Measurements from ENCODE around the gene INMT. TPM values are rescaled to one million over a fixed set of nuclear protein-coding genes. Genes with fewer than 3 reads are reported as not detected.

Gene INMT
- total and polyA plus RNA-seq, 2 of the 13 experiments (the other 11 are each of a cell fraction or from before 2014, with no cell fraction given) = not detected

DNA sequence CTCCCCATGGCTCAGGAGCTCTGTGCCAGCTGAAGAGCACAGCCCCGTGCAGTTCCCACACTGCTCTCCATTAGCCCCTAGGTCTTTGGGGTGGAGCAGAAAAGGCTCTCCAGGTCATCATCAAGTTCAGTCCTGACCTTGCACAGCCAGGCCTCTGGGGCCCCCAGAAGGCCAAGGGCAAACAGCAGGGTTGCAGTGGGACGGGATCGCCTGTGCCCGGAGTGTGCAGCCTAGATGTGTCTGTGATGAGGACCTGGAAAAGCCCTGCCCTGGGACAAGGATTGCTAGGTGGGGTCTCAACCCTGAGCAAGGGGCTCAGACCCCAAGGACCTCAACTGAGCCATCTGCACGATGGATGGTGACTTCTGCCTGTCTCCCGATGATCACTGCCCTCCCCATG lies 549 bp downstream of the INMT start:
- Histone ChIP-seq H3K79me2 (ENCODE audit: insufficient read depth, low read length) (no peaks in the 10 kb centered on the region), H3K27ac (ENCODE audit: extremely low read length, insufficient read depth, low read length) (no peak overlapping the region), H4K20me1 (ENCODE audit: insufficient read depth, low read length) (no peaks in the 10 kb centered on the region), H3K9me3 (ENCODE audit: low read length) (no peaks in the 10 kb centered on the region), H3K4me1 (ENCODE audit: insufficient read depth, low read length) (peaks cover 12% of the 10 kb centered on the region), H3K9ac (ENCODE audit: insufficient read depth, low read depth, low read length) (no peak overlapping the region), H3K27me3 (ENCODE audit: control insufficient read depth in 1 of 2, insufficient read depth in 2 of 2, low read length in 2 of 2) (no peaks in the 10 kb centered on the region), H2AFZ (ENCODE audit: low read length) (no peak overlapping the region), H3K4me3 (replicated peaks in 1 of 3; ENCODE audit: insufficient read depth in 1 of 3, low read depth in 2 of 3, low read length in 3 of 3) (no peak overlapping the region), H3K36me3 (replicated peaks in 1 of 2; ENCODE audit: control insufficient read depth in 1 of 2, insufficient read depth in 2 of 2, low read length in 2 of 2) (no peaks in the 10 kb centered on the region), H3K4me2 (ENCODE audit: low read depth, low read length) (no peak overlapping the region)
- TF ChIP-seq ATRX (CRISPR knock-in tag; IDR thresholded peaks at IDR 0.05; ENCODE audit: borderline replicate concordance) (no peak), FOXO1 (CRISPR knock-in tag; IDR thresholded peaks at IDR 0.05) (no peak), PCBP2 (optimal IDR thresholded peaks at IDR 0.05; ENCODE audit: low read depth, low read length, poor library complexity, severe bottlenecking) (no peak), HNRNPH1 (optimal IDR thresholded peaks at IDR 0.05; ENCODE audit: low read depth, low read length) (no peak), ZNF556 (CRISPR knock-in tag; IDR thresholded peaks at IDR 0.05; ENCODE audit: borderline replicate concordance) (no peak), ZNF124 (CRISPR knock-in tag; IDR thresholded peaks at IDR 0.05) (no peak), MLLT10 (CRISPR knock-in tag; IDR thresholded peaks at IDR 0.05) (no peak), JUND (CRISPR knock-in tag; IDR thresholded peaks at IDR 0.05) (no peak), ESRRA (CRISPR knock-in tag; IDR thresholded peaks at IDR 0.05; ENCODE audit: low read depth) (no peak), ZNF766 (CRISPR knock-in tag; IDR thresholded peaks at IDR 0.05; ENCODE audit: borderline replicate concordance) (no peak)
- TF ChIP-seq, protein P1, sequence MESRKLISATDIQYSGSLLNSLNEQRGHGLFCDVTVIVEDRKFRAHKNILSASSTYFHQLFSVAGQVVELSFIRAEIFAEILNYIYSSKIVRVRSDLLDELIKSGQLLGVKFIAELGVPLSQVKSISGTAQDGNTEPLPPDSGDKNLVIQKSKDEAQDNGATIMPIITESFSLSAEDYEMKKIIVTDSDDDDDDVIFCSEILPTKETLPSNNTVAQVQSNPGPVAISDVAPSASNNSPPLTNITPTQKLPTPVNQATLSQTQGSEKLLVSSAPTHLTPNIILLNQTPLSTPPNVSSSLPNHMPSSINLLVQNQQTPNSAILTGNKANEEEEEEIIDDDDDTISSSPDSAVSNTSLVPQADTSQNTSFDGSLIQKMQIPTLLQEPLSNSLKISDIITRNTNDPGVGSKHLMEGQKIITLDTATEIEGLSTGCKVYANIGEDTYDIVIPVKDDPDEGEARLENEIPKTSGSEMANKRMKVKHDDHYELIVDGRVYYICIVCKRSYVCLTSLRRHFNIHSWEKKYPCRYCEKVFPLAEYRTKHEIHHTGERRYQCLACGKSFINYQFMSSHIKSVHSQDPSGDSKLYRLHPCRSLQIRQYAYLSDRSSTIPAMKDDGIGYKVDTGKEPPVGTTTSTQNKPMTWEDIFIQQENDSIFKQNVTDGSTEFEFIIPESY (CRISPR knock-in tag; IDR thresholded peaks at IDR 0.05) = no peak
- DNase-seq (ENCODE audit: low spot score) (no peak), ATAC-seq (no peak), FAIRE-seq (no peak)
- no CpG with 5 or more reads among the region's 6 CpGs for WGBS (ENCODE audit: low lambda C conversion rate)
- ChIA-PET CTCF (ENCODE audit: low intra/inter-chr PET ratio, low total read pairs) (no interaction called here), POLR2A (no interaction called here)
- intact Hi-C loops (cut with micrococcal nuclease; ENCODE audit: unreplicated experiment) = no loop called here
- in situ Hi-C loops (cut with HindIII; ENCODE audit: extremely low pct_ligation_motif_present, low pct_unique_long_range_greater_than_20kb) = no loop called here
- BruUV-seq (replicated peaks) = no TSS peak
